Neural cell (in vitro differentiated cells): ENCODE results near the gene COQ4.

Source experiments
- EP300 ChIP-seq: fragments of 450-650 bp; conservative IDR thresholded peaks from 2 replicates; pipeline ENCODE4 v1.6.1; 2014; ENCODE audit warnings: antibody characterized with exemption, mild to moderate bottlenecking, moderate library complexity; ENCODE audit not compliant: poor library complexity, severe bottlenecking
- EZH2 ChIP-seq: fragments of 200-600, 300-800 bp; shearing (Covaris generic), sonication (generic); IDR thresholded peaks from 2 replicates; pipeline ENCODE4 v1.6.1; 2014; ENCODE audit warnings: antibody characterized with exemption, low read length, borderline replicate concordance, mild to moderate bottlenecking; ENCODE audit not compliant: insufficient read depth, poor library complexity, severe bottlenecking
- MXI1 ChIP-seq: fragments of 450-650 bp; conservative IDR thresholded peaks from 2 replicates; pipeline ENCODE4 v1.6.1; 2014; ENCODE audit warnings: antibody characterized with exemption, mild to moderate bottlenecking; ENCODE audit not compliant: poor library complexity, severe bottlenecking
- POLR2AphosphoS5 ChIP-seq: IDR thresholded peaks from 2 replicates; pipeline ENCODE4 v1.6.1; 2012
- RAD21 ChIP-seq: fragments of 450-650 bp; conservative IDR thresholded peaks from 2 replicates; pipeline ENCODE4 v1.6.1; 2014; ENCODE audit warnings: antibody characterized with exemption, mild to moderate bottlenecking, moderate library complexity
- SMC3 ChIP-seq: fragments of 450-650 bp; conservative IDR thresholded peaks from 2 replicates; pipeline ENCODE4 v1.6.1; 2014; ENCODE audit warnings: antibody characterized with exemption, mild to moderate bottlenecking, moderate library complexity; ENCODE audit not compliant: poor library complexity
- TF ChIP-seq, protein P1 (sequence below): fragments of 450-650 bp; IDR thresholded peaks from 2 replicates; pipeline ENCODE4 v1.5.1; 2014; ENCODE audit warnings: antibody characterized with exemption, mild to moderate bottlenecking, moderate library complexity; ENCODE audit not compliant: poor library complexity, severe bottlenecking
- TF ChIP-seq, protein P2 (sequence below): IDR thresholded peaks from 2 replicates; pipeline ENCODE4 v1.6.1; 2012; ENCODE audit warnings: borderline replicate concordance

DNA sequence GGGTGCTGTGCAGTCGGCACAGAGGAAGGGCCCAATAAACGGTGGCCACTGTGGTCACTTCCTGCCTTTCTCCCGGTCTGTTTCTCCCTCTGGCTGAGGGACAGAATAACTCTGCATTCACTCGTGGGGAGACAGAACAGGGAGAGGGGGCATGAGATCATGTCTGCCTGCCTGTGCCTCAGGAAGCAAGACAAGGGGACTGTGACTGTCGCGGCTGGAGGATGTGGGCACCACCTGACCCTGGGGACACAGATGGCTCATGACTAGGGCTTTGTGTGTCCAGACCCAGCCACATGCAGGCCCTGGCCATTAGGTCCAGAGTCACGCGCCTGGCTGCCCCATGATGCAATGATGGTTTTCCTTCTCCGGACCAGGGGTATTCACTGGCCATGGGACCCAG, 6.2 kb upstream of the COQ4 start:
- TF ChIP-seq, protein P1, sequence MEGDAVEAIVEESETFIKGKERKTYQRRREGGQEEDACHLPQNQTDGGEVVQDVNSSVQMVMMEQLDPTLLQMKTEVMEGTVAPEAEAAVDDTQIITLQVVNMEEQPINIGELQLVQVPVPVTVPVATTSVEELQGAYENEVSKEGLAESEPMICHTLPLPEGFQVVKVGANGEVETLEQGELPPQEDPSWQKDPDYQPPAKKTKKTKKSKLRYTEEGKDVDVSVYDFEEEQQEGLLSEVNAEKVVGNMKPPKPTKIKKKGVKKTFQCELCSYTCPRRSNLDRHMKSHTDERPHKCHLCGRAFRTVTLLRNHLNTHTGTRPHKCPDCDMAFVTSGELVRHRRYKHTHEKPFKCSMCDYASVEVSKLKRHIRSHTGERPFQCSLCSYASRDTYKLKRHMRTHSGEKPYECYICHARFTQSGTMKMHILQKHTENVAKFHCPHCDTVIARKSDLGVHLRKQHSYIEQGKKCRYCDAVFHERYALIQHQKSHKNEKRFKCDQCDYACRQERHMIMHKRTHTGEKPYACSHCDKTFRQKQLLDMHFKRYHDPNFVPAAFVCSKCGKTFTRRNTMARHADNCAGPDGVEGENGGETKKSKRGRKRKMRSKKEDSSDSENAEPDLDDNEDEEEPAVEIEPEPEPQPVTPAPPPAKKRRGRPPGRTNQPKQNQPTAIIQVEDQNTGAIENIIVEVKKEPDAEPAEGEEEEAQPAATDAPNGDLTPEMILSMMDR, result no peak
- TF ChIP-seq RAD21 (no peak), EZH2 (no peak), POLR2AphosphoS5 (no peak), EP300 (no peak), MXI1 (no peak), SMC3 (no peak)
- TF ChIP-seq, protein P2, sequence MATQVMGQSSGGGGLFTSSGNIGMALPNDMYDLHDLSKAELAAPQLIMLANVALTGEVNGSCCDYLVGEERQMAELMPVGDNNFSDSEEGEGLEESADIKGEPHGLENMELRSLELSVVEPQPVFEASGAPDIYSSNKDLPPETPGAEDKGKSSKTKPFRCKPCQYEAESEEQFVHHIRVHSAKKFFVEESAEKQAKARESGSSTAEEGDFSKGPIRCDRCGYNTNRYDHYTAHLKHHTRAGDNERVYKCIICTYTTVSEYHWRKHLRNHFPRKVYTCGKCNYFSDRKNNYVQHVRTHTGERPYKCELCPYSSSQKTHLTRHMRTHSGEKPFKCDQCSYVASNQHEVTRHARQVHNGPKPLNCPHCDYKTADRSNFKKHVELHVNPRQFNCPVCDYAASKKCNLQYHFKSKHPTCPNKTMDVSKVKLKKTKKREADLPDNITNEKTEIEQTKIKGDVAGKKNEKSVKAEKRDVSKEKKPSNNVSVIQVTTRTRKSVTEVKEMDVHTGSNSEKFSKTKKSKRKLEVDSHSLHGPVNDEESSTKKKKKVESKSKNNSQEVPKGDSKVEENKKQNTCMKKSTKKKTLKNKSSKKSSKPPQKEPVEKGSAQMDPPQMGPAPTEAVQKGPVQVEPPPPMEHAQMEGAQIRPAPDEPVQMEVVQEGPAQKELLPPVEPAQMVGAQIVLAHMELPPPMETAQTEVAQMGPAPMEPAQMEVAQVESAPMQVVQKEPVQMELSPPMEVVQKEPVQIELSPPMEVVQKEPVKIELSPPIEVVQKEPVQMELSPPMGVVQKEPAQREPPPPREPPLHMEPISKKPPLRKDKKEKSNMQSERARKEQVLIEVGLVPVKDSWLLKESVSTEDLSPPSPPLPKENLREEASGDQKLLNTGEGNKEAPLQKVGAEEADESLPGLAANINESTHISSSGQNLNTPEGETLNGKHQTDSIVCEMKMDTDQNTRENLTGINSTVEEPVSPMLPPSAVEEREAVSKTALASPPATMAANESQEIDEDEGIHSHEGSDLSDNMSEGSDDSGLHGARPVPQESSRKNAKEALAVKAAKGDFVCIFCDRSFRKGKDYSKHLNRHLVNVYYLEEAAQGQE, result no peak
